Nasal cavity respiratory epithelium epithelial cell of viscerocranial mucosa (primary cell): Measurements from ENCODE around the gene CCDC196. TPM values are rescaled to one million over a fixed set of nuclear protein-coding genes. Genes with fewer than 3 reads are reported as not detected.

Source experiments
- total RNA-seq: library from RNA; depleted of rRNA; stranded (reverse); fragments of >200 nt; gene quantifications from 2 replicates; pipeline ENCODE4 v1.2.3, GENCODE V29; 2014

Gene CCDC196
- not detected in 2 replicates for total RNA-seq

GRCh38 chr14:66485910-66486421 lies at the start of gene CCDC196:
CCDC196 (plus strand) TSS chr14:66486371; CDS start chr14:66486503, 132 bp downstream.

GRCh38 chr14:66507722-66508546 lies 21.8 kb downstream of the CCDC196 start, which contains the start of gene GPHN:
GPHN (plus strand) TSS chr14:66508147.

Other genes with a start within 250 kb of the CCDC196 start
- 14.0 and 32.2 TPM in 2 replicates for gene GPHN, start 21.8 kb downstream of the CCDC196 start, total RNA-seq